ENCODE data around the gene CPSF2. TPM values are rescaled to one million over a fixed set of nuclear protein-coding genes. Genes with fewer than 3 reads are reported as not detected.
A peak's percentile ranks its signal among the peaks of the same experiment; 100 is the strongest.

Gene CPSF2
- total and polyA plus RNA-seq, 2 donors (not counting 1 experiment from before 2014, with no cell fraction given), result 41.8 to 46.9 TPM

- H3K4me1 ChIP-seq (ENCODE audit: control insufficient read depth, extremely low read depth, insufficient read depth, low read length), result no peaks in the 10 kb centered on the region
- TF ChIP-seq EZH2 (IDR thresholded peaks at IDR 0.05; ENCODE audit: low read length, missing control alignments), result no peak
- no peak for TF ChIP-seq CTCF (conservative IDR thresholded peaks at IDR 0.05 in 1 of 2, IDR thresholded peaks at IDR 0.05 in 1 of 2; ENCODE audit: low read depth in 1 of 2, low read length in 2 of 2)
- no peaks in the 10 kb centered on the region for H3K27me3 ChIP-seq (ENCODE audit: control insufficient read depth, insufficient read depth, low read length)
- peaks cover 4% of the 10 kb centered on the region for H3K36me3 ChIP-seq (ENCODE audit: control insufficient read depth, insufficient read depth, low read length)
- no peaks in the 10 kb centered on the region for H4K20me1 ChIP-seq (ENCODE audit: control insufficient read depth, extremely low read depth, insufficient read depth, low read length)
- no peak overlapping the region for H3K9ac ChIP-seq (ENCODE audit: insufficient read depth, low read length)
- DNase-seq (ENCODE audit: low read depth in 2 of 2), result peak in 1 of 2 donors; percentile 67
- no peak overlapping the region for H3K27ac ChIP-seq (ENCODE audit: insufficient read depth, low read length)
- H2AFZ ChIP-seq (ENCODE audit: low read length), result no peak overlapping the region
- no peaks in the 10 kb centered on the region for H3K9me3 ChIP-seq (ENCODE audit: control insufficient read depth, insufficient read depth, low read depth, low read length)
- no peak overlapping the region for H3K4me2 ChIP-seq (ENCODE audit: extremely low read depth, insufficient read depth, low read length)
- no peaks in the 10 kb centered on the region for H3K79me2 ChIP-seq (ENCODE audit: control insufficient read depth, insufficient read depth, low read length)
- H3K4me3 ChIP-seq (replicated peaks in 1 of 4; ENCODE audit: control extremely low read depth in 1 of 4, insufficient read depth in 1 of 4, low read depth in 3 of 4, low read length in 4 of 4), result no peak overlapping the region
Observed at GRCh38 chr14:92144708-92145107, 22.9 kb downstream of the CPSF2 start.

GRCh38 chr14:92153581-92153980 lies 31.8 kb downstream of the CPSF2 start:
- Histone ChIP-seq H4K20me1 (ENCODE audit: control insufficient read depth, extremely low read depth, insufficient read depth, low read length) (no peaks in the 10 kb centered on the region), H3K27me3 (ENCODE audit: control insufficient read depth, insufficient read depth, low read length) (no peaks in the 10 kb centered on the region), H3K79me2 (ENCODE audit: control insufficient read depth, insufficient read depth, low read length) (no peaks in the 10 kb centered on the region), H2AFZ (ENCODE audit: low read length) (no peak overlapping the region), H3K4me2 (ENCODE audit: extremely low read depth, insufficient read depth, low read length) (no peak overlapping the region), H3K36me3 (ENCODE audit: control insufficient read depth, insufficient read depth, low read length) (peaks cover 9% of the 10 kb centered on the region), H3K27ac (ENCODE audit: insufficient read depth, low read length) (no peak overlapping the region), H3K9ac (ENCODE audit: insufficient read depth, low read length) (no peak overlapping the region), H3K4me1 (ENCODE audit: control insufficient read depth, extremely low read depth, insufficient read depth, low read length) (no peaks in the 10 kb centered on the region), H3K4me3 (replicated peaks in 1 of 4; ENCODE audit: control extremely low read depth in 1 of 4, insufficient read depth in 1 of 4, low read depth in 3 of 4, low read length in 4 of 4) (no peak overlapping the region), H3K9me3 (ENCODE audit: control insufficient read depth, insufficient read depth, low read depth, low read length) (no peaks in the 10 kb centered on the region)
- no peak for DNase-seq (ENCODE audit: low read depth in 2 of 2)
- no peak for TF ChIP-seq CTCF (conservative IDR thresholded peaks at IDR 0.05 in 1 of 2, IDR thresholded peaks at IDR 0.05 in 1 of 2; ENCODE audit: low read depth in 1 of 2, low read length in 2 of 2)
- no peak for TF ChIP-seq EZH2 (IDR thresholded peaks at IDR 0.05; ENCODE audit: low read length, missing control alignments)

DNA sequence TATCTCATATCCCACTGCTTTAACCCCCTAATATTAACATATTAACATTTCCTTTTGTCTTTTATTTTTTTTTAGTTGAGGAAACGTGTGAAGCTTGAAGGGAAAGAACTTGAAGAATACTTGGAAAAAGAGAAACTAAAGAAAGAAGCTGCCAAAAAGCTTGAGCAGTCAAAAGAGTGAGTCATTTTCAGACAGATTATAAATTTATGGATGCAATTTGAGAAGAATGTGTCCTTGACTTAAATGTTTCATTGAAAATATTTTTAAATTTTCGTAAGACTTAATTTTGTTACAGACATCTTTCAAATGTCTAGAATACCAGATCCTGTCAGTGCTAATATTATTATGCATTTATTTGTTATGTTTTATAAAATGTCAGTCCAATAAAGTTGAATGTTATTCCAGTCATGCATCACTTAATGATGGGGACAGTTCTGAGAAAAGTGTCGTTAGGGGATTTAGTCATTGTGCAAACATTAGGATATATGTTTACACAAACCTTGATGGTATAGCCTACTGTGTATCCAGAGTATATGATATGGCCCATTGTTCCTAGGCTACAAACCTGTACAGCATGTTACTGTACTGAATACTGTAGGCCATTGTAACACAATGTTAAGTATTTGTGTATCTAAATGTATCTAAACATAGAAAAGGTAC lies 32.6 kb downstream of the CPSF2 start:
- TF ChIP-seq CTCF (conservative IDR thresholded peaks at IDR 0.05 in 1 of 2, IDR thresholded peaks at IDR 0.05 in 1 of 2; ENCODE audit: low read depth in 1 of 2, low read length in 2 of 2), result no peak
- no peak for TF ChIP-seq EZH2 (IDR thresholded peaks at IDR 0.05; ENCODE audit: low read length, missing control alignments)
- peaks cover 7% of the 10 kb centered on the region for H3K36me3 ChIP-seq (ENCODE audit: control insufficient read depth, insufficient read depth, low read length)
- H4K20me1 ChIP-seq (ENCODE audit: control insufficient read depth, extremely low read depth, insufficient read depth, low read length), result no peaks in the 10 kb centered on the region
- H3K4me2 ChIP-seq (ENCODE audit: extremely low read depth, insufficient read depth, low read length), result no peak overlapping the region
- H3K27ac ChIP-seq (ENCODE audit: insufficient read depth, low read length), result no peak overlapping the region
- no peak overlapping the region for H3K4me3 ChIP-seq (replicated peaks in 1 of 4; ENCODE audit: control extremely low read depth in 1 of 4, insufficient read depth in 1 of 4, low read depth in 3 of 4, low read length in 4 of 4)
- H3K4me1 ChIP-seq (ENCODE audit: control insufficient read depth, extremely low read depth, insufficient read depth, low read length), result no peaks in the 10 kb centered on the region
- peak; percentile 21 to 37 for DNase-seq (ENCODE audit: low read depth in 2 of 2)
- no peak overlapping the region for H3K9ac ChIP-seq (ENCODE audit: insufficient read depth, low read length)
- H3K27me3 ChIP-seq (ENCODE audit: control insufficient read depth, insufficient read depth, low read length), result no peaks in the 10 kb centered on the region
- H2AFZ ChIP-seq (ENCODE audit: low read length), result no peak overlapping the region
- H3K79me2 ChIP-seq (ENCODE audit: control insufficient read depth, insufficient read depth, low read length), result no peaks in the 10 kb centered on the region
- no peaks in the 10 kb centered on the region for H3K9me3 ChIP-seq (ENCODE audit: control insufficient read depth, insufficient read depth, low read depth, low read length)

Data from fibroblast of lung (primary cell).